ENCODE data around the gene DMC1.
"Not testable (repeated sequence)": the region's sequence is repeated elsewhere in the genome, so short reads cannot be mapped to it uniquely, and the experiment has no call there.

The DMC1 gene

GRCh38 chr22:38470179-38470578 lies 99.8 kb downstream of the DMC1 start:
- not testable (repeated sequence) for DNase-seq

- no peak for DNase-seq
These were observed 100.6 kb downstream of the DMC1 start for GRCh38 chr22:38469306-38469781.
